Large intestine (tissue), 3 donors: ENCODE results near the gene KRT84. TPM values are rescaled to one million over a fixed set of nuclear protein-coding genes. Genes with fewer than 3 reads are reported as not detected.

Source experiments
- DNase-seq, 2 donors: peaks; one replicate each; pipeline versions ENCODE4 v3.0.0 to v3.0.0-alpha.2; 2013
- H3K27ac ChIP-seq: one replicate; pipeline ENCODE4 v1.5.1; 2013; ENCODE audit warnings: low read length
- H3K27me3 ChIP-seq: 2 replicates; pipeline ENCODE4 v1.6.1; 2013; ENCODE audit warnings: low read length; ENCODE audit not compliant: control insufficient read depth, insufficient read depth
- H3K36me3 ChIP-seq: 2 replicates; pipeline ENCODE4 v1.6.1; 2013; ENCODE audit warnings: low read length; ENCODE audit not compliant: control insufficient read depth, insufficient read depth
- H3K4me1 ChIP-seq: one replicate; pipeline ENCODE4 v1.6.1; 2013; ENCODE audit warnings: low read length; ENCODE audit not compliant: control insufficient read depth, insufficient read depth
- H3K4me3 ChIP-seq: one replicate; pipeline ENCODE4 v1.5.1; 2013; ENCODE audit warnings: low read length
- H3K9me3 ChIP-seq: one replicate; pipeline ENCODE4 v1.6.1; 2013; ENCODE audit warnings: mild to moderate bottlenecking, low read depth, low read length, moderate library complexity; ENCODE audit not compliant: control insufficient read depth
- WGBS: methylation state at CpG from one replicate; pipeline ENCODE4 v1.1.5; 2013; ENCODE audit warnings: low lambda C conversion rate; ENCODE audit not compliant: insufficient coverage; 5-methylcytosine and 5-hydroxymethylcytosine counted together
- polyA plus RNA-seq: library from polyadenylated mRNA; unstranded; fragments of 120-200 nt; gene quantifications from one replicate; pipeline ENCODE4 v1.2.1, GENCODE V29; 2013

KRT84 gene
- polyA plus RNA-seq, 1 donor, result not detected

DNA sequence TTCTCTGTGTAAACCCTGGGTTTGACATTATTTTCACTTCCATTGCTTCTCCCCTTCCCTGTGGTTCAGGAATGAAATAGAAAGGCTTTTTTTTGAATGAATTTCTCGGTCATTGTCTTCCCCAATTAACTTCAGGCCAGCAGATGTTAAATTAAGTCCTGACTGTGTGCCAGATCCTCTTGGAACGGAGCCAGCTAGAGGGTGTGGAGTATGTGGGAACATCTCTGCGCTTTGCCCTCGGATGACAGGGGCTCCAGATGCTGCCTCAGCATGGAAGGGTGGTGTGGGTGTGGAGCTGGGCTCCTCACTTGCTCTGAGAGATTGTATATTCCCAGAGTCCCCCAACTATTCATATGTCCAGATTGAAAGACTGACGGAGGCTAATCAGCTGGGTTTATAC is 31.3 kb downstream of the KRT84 start:
- H3K9me3 ChIP-seq, result no peaks in the 10 kb centered on the region
- no CpG with 5 or more reads among the region's 5 CpGs for WGBS
- no peak for DNase-seq
- peaks cover 10% of the 10 kb centered on the region for H3K27me3 ChIP-seq
- no peaks in the 10 kb centered on the region for H3K4me1 ChIP-seq
- no peaks in the 10 kb centered on the region for H3K36me3 ChIP-seq
- H3K27ac ChIP-seq, result no peak overlapping the region
- no peak overlapping the region for H3K4me3 ChIP-seq

DNA sequence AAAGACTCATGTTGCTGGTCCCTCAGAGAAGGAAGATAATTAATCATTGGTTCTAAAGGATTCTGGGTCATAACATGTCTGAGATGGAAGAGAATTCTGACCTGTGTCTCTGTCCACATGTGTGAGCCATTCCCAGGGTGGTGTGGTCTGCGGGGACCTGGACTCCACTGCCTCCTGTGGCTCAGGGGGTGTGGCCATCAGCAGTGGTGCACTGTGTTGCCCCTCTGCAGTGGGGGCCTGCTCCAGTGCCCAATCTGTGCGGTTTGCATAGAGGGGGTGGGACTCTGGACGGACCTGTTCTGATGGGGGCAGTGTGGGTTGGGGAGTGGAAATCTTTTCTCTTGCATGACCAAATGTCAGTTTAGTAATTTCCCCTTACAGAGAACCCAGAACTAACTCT is 31.7 kb downstream of the KRT84 start:
- Histone ChIP-seq H3K27me3 (peaks cover 10% of the 10 kb centered on the region), H3K4me1 (no peaks in the 10 kb centered on the region), H3K4me3 (no peak overlapping the region), H3K9me3 (no peaks in the 10 kb centered on the region), H3K27ac (no peak overlapping the region), H3K36me3 (no peaks in the 10 kb centered on the region)
- no CpG with 5 or more reads among the region's 3 CpGs for WGBS
- no peak for DNase-seq

DNA sequence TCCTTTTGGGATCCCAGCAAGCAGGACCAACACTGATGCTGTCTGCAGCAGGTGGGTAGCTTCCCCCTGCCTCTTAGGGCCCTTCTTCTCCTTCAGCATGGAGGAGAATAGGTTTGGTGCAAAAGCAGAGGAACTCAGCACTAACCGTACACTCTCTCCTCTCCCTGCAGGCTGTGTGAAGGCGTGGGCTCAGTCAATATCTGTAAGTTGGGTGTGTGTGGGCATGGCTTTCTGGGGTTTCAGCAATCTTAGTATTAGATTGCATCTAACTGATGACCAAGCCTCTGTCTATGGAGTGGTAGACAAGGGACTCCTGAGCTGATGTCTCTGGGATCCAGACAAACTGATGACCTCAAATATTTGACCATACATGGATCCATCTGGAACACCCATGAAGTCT is 32.5 kb downstream of the KRT84 start:
- Histone ChIP-seq H3K36me3 (no peaks in the 10 kb centered on the region), H3K4me1 (no peaks in the 10 kb centered on the region), H3K9me3 (no peaks in the 10 kb centered on the region), H3K27me3 (peaks cover 6% of the 10 kb centered on the region), H3K27ac (no peak overlapping the region), H3K4me3 (no peak overlapping the region)
- WGBS, result no CpG with 5 or more reads among the region's 2 CpGs
- DNase-seq, result no peak

DNA sequence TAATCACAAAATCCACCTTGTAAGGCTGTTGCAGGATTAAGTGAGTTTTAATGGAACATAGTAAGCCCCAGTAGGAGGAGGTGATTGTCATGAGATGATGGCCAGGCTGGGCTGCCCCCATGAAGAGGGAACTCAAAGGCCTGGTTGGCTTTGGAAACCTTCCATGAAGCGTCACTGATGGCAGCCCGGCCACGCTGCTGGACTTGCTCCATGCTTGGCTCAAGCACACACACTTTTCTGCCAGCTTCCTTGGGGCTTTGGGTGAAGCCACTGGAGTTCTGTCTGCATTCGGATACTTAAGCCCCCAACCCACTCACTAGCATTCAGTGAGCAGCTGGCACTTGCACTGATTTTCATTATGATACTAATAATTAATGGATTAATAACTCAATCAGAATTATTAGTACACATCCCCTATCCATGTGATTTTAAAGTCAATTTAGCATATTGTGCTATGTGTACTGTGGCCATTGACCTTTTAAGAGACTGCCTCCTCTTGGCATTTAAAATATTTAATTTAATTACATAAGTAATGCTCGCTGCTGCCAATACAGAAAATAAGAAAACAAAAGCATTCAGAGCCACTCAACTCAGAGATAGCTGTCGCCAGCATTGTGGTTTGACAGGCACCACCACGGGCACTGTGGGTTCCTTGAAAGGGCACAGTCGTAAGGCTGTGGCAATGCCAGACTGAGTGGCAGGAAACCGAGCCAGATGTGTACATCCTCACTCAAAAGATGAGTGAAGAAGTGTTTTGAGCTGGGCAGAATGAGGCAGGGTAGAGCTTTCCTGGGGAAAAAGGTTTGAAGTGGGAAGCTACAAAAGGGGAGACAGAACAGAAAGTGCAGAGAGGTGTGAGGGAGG is 34.0 kb downstream of the KRT84 start:
- no CpG with 5 or more reads among the region's 9 CpGs for WGBS
- Histone ChIP-seq H3K4me3 (no peak overlapping the region), H3K4me1 (no peaks in the 10 kb centered on the region), H3K27ac (no peak overlapping the region), H3K36me3 (no peaks in the 10 kb centered on the region), H3K9me3 (no peaks in the 10 kb centered on the region), H3K27me3 (peaks cover 3% of the 10 kb centered on the region)
- DNase-seq, result no peak

DNA sequence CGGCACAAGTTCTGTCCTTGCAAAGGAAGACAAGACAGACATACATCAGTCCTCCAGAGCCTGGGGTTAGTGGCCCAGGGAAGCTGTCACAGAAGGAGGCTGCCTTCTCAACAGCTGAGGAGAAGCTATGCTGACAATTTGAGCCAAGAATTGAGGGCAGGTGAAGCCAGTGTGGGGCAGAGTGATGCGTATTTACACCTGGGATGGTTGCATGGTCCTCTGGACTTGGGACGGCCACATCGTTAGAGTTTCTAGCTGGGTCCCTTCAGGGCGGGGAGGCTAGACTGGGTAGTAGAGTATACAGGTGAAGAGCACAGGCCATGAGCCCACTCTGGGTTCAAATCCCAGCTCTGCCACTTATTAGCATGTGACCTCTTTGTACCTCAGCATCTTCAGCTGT is 34.7 kb downstream of the KRT84 start:
- Histone ChIP-seq H3K4me3 (no peak overlapping the region), H3K4me1 (no peaks in the 10 kb centered on the region), H3K27me3 (peaks cover 3% of the 10 kb centered on the region), H3K27ac (no peak overlapping the region), H3K9me3 (no peaks in the 10 kb centered on the region), H3K36me3 (no peaks in the 10 kb centered on the region)
- no peak for DNase-seq
- WGBS, result no CpG with 5 or more reads among the region's 5 CpGs

DNA sequence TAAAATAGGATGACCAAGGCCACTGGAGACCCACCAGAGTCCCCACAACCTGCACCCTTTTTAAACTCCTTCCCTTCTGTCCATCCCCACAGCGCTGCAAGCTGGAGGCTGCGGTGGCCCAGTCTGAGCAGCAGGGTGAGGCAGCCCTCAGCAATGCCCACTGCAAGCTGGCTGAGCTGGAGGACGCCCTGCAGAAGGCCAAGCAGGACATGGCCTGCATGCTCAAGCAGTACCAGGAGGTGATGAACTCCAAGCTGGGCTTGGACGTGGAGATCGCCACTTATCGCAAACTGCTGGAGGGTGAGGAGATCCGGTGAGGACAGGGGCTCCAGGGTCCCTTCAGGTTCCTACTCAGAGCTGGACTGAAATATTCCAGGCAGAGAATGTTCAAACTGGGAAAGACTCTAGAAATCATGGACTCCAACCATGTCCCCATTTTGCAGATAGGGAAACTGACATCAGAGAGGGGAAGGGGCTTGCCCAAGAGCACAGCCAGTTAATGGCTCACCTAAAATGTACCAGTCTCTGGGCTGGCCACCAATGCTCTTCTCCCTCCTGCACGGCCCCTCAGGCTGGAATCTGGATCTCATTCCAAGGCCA is 35.3 kb downstream of the KRT84 start:
- H3K27ac ChIP-seq, result no peak overlapping the region
- H3K4me3 ChIP-seq, result no peak overlapping the region
- H3K36me3 ChIP-seq, result no peaks in the 10 kb centered on the region
- WGBS, result no CpG with 5 or more reads among the region's 8 CpGs
- H3K27me3 ChIP-seq, result peaks cover 3% of the 10 kb centered on the region
- DNase-seq, result no peak
- H3K4me1 ChIP-seq, result no peaks in the 10 kb centered on the region
- no peaks in the 10 kb centered on the region for H3K9me3 ChIP-seq

DNA sequence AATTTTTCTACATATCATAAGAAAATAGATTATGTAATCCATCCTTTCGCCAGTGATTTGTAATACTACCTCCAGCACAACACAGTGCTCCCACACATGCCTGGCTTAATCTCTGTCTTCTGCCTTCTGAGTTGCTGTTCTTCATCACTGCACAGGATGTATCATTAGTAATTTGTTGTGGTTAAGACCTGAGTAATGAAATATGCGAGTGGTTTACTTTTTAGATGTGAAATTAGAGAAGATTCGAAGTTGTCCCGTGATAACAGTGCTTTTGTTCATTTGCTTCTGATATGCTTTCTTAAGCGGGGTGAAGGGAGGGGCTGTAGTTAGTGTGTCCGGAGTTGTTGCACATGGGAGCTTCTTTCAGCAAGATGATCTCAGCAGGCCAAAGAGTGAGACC is 36.3 kb downstream of the KRT84 start:
- H3K4me1 ChIP-seq, result no peaks in the 10 kb centered on the region
- WGBS, result no CpG with 5 or more reads among the region's 6 CpGs
- H3K9me3 ChIP-seq, result peaks cover under 1% of the 10 kb centered on the region
- no peaks in the 10 kb centered on the region for H3K36me3 ChIP-seq
- no peak for DNase-seq
- peaks cover 3% of the 10 kb centered on the region for H3K27me3 ChIP-seq
- H3K27ac ChIP-seq, result no peak overlapping the region
- H3K4me3 ChIP-seq, result no peak overlapping the region

DNA sequence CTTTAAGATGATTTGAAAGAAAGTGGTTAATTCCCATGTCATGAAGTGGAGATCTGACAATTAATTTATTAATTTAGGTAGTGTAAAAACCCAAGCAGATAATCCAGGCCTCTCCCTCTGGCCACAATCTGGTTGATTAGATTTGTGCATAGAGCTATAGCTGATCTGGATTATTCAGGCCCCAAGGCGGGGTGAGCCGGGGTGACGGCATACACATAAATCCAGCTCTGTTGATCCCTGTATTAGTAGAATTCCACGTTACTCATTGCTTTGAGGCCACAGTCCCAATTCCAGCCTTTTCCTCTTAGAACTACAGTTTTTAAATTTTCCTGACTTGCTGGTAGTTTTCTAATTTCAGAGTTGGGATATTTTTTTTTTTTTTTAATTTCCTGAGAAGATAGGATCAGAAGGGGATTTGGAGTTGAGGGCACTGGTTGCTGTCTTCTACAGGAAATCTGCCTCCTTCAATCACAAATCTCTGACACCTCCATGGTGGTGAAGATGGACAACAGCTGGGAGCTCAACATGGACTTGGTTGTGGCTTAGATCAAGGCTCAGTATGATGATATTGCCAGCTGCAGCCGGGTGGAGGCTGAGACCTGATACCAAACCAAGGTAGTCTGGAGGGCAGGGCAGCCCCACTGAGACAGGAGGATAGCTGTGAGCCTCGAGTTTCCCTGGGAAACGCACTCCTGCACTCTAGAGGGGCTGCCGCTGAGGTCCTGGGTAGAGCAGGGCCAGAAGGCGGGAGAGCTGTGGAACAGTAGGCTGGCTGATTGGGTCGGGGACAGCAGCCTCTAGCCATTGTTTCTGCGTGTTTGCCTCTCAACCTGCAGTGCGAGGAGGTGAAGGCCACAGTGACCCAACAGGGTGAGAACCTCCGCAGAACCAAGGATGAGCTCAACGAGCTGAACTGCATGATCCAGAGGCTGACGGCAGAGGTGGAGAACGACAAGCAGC is 37.6 kb downstream of the KRT84 start:
- no peaks in the 10 kb centered on the region for H3K36me3 ChIP-seq
- DNase-seq, result no peak
- H3K4me3 ChIP-seq, result no peak overlapping the region
- H3K27me3 ChIP-seq, result peaks cover under 1% of the 10 kb centered on the region
- WGBS, result no CpG with 5 or more reads among the region's 16 CpGs
- no peaks in the 10 kb centered on the region for H3K4me1 ChIP-seq
- H3K9me3 ChIP-seq, result peaks cover 3% of the 10 kb centered on the region
- H3K27ac ChIP-seq, result no peak overlapping the region

DNA sequence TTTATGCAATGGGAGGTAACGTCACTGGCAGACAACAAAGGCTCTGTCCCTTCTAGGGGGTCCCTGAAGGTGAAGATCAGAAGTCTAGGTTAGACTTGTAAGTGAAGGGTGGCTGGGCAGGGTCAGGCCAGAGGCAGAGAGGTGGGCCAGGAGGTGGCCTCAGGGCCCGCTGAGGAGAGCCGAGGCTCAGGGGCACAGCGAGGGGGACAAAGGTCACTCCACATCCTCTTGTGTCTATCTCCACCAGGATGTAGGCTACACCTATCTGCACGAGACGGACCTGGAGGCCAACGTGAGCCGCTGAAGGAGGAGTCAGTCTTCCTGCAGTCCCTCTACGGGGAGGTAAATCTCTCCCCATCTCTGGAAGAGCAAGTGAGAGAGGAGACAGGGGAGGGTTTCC is 38.4 kb downstream of the KRT84 start:
- peak; percentile 27 to 73 for DNase-seq
- WGBS, result no CpG with 5 or more reads among the region's 9 CpGs
- H3K9me3 ChIP-seq, result peaks cover 3% of the 10 kb centered on the region
- H3K36me3 ChIP-seq, result no peaks in the 10 kb centered on the region
- no peaks in the 10 kb centered on the region for H3K4me1 ChIP-seq
- H3K27ac ChIP-seq, result no peak overlapping the region
- no peak overlapping the region for H3K4me3 ChIP-seq
- no peaks in the 10 kb centered on the region for H3K27me3 ChIP-seq

DNA sequence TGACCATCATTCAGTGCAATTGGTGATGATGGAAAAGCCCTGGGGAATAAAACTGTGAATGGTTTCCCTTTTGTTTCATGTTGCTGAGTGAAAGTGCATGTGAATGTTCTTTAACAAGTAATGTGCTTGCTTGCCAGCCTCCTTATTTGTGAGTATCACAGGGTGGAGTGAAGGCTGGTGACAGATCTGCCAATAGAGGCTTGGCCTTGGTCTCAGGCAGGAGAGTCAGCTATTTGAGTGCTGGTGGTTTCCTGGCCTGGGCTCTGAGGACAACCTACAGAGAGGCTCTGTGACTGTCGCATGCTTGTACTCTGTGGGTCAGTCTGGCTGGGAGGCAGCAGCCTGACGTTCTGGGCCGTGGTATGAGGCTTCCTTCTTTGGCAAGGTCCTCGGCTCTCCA is 38.9 kb downstream of the KRT84 start:
- H3K27me3 ChIP-seq, result no peaks in the 10 kb centered on the region
- peaks cover 3% of the 10 kb centered on the region for H3K9me3 ChIP-seq
- DNase-seq, result peak in 1 of 2 donors; percentile 23
- WGBS, result no CpG with 5 or more reads among the region's 4 CpGs
- no peaks in the 10 kb centered on the region for H3K36me3 ChIP-seq
- H3K27ac ChIP-seq, result no peak overlapping the region
- no peaks in the 10 kb centered on the region for H3K4me1 ChIP-seq
- H3K4me3 ChIP-seq, result no peak overlapping the region
